Measurements from ENCODE around the gene CHCHD4.

CHCHD4 gene

DNA sequence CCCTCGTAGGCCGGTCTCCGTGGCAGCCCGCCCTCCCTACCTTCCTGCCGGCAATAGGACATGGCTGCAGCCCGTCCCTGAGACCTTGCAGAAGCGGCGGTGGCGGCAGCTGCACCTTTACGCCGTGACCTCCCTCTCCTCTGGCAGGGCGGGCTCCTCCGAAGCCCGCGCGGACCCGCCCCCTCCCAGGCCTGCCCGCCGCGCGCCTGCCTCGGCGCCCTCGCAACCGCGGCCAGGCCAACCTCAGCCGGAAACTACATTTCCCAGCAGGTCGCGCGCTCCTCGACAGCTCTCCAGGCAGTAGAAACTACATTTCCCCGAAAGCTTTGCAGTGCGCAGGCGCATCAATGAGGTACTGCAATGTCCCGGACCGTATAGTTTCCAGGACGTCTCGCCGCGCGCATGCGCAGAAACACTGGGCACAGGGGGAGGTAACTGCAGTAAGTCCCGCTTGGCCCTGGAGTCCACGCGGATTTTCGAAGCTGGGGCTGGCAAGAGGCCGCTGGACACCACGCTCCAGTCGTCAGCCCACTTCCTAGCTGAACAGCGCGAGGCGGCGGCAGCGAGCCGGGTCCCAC is at the start of gene CHCHD4, which contains the start of gene TMEM43:
TSS of gene CHCHD4 (minus strand) at position 256 of the 578 bp plus-strand sequence. CDS start at position 62, 194 bp downstream.
TSS of gene TMEM43 (plus strand) at position 438 of the 578 bp plus-strand sequence. CDS start 142 bp downstream, outside the sequence.
- DNase-seq (ENCODE audit: low spot score), result peak; percentile 98

DNA sequence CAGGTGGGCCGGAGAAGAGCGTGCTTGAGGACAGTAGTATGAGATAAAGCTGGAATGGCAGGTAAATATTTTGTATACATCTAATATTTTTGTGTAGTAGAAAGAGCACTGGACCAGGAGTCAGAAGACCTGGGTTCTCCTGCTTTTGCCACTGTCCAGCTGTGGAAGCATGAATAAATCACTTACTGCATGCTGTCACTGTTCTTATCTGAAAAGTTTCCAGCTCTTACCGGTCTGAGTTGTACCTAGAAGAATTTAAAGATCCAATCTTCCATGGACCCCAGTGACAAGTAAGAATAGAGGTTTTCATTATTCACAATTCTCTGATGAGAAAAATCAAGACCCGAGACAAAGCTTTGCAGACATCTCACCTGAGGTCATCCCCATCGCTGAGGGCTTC is 47.8 kb upstream of the CHCHD4 start:
- DNase-seq (ENCODE audit: low spot score), result no peak

DNA sequence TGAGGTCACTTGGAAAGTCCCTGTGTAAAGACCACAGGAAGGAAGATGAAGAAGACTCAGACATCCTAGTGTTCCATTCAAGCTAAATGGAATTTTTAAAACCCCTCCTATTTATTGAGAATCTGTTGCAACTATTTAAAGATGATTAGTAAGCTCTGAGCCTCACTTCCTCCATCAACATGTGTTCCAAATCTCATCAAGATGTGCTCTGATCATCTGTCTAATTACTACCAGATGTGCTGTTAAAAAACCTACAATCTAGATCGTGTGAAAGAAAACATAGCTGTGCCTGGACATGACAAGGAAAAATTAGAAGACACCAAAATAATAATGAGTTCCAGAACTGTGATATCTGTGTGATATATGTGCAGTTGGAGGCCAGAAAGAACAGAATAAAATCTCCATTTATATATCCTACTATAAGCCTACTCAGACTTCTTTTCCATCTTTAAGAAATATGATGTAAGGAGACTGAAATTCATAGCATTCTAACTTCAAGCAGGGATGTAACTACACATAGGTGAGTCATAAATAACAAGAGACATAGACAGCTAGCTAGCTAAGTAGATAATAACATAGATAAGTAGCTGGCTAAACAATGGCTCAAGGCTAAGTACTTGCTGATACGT is 46.0 kb upstream of the CHCHD4 start:
- DNase-seq (ENCODE audit: low spot score), result no peak

DNA sequence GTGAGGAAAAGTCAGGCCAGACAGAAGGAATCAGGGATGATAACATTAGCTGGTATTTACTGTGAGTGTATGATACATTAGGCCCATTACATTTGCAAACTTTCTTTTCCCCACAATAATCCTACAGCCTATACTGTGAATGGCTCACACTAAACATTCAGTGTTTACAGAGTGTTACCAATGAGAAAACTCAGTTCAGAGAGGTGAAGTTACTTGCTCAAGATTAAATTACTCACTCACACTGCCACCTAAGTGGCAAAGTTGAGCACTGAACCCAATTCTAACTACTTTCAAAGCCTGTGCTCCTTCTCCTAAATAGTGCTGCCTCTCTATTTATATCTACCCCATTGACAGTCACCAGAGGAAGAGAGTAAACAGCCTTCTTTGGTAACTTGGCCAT is 45.2 kb upstream of the CHCHD4 start:
- DNase-seq (ENCODE audit: low spot score), result no peak

DNA sequence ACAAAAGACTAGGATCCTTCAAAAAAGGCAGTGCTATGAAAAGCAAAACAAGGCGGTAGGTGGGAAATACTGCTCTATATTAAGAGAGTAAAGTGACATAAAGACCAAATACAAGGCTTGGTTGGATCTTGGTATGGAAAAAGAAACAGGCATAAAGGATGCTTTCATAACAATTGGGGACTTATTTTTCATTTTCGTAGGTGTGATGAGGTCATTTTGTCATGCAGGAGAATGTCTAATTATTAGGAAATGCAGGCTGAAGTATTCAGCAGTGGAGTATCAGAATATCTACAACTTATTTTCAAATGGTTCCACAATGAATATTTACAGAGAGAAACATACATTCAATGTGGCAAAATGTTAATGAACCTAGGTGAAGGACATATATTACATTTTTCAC is 44.8 kb upstream of the CHCHD4 start:
- no peak for DNase-seq (ENCODE audit: low spot score)

DNA sequence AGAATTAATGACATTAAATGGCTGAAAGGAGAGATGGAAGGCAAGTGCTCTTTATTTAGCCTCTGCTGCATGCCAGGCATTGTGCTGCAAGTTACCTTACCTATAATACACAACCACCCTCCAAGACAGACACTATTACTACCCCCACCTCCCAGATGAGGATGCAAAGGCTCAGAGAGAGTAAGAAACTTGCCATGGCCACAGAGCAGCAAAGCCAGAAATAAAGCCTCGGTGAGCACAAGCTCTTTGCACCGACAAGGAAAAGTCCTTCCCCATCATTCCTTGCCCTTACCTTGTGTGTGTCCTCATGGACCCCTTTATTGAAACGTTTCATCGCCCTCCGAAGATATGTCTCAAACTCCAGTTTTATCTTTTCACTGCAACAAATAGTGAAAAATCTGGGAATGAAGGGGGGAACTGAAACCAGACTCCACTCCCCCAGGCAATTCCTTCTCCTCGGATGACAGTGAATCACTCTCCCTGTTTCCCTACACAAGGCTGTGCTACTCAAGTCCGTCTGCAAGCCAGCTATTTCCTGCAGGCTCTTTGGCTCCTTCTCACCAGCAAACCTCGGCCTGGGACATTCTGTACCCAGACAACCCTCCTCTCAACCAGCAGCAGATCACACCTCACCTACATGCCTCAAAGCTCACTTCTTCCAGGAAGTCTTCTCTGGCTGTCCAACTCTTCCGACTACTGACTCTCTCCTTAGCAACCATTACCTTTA is 42.4 kb upstream of the CHCHD4 start:
- no peak for DNase-seq (ENCODE audit: low spot score)

DNA sequence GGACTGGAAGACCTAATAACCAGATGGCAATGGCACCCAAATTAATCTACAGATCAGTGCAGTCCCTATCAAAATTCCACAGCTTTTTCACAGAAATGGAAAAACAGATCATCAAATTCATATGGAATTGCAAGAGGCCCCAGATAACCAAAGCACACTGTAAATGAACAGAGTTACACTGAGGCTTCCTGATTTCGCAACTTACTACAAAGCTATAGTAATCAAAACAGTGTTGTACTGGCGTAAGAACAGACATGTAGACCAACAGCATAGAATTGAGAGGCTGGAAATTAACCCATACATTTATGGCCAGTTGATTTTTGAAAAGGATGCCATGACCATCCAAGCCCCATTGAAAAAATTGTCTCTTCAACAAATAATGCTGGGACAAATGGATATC is 37.5 kb upstream of the CHCHD4 start:
- DNase-seq (ENCODE audit: low spot score), result no peak

DNA sequence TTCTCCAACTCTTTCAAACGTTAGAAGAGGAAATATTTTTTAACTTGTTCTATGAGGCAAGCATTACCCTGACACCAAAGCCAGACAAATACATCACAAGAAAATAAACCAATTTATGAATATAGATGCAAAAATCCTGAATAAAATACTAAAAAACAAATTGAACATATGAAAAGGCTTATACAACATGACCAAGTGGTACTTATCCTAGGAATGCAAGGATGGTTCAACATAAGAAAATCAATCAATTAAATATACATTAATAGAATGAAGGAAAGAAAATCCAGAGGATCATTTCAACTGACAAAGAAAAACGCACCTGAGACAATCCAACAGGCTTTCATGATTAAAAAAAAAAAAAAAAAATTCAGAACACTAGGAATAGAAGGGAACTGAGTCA is 36.6 kb upstream of the CHCHD4 start:
- no peak for DNase-seq (ENCODE audit: low spot score)

DNA sequence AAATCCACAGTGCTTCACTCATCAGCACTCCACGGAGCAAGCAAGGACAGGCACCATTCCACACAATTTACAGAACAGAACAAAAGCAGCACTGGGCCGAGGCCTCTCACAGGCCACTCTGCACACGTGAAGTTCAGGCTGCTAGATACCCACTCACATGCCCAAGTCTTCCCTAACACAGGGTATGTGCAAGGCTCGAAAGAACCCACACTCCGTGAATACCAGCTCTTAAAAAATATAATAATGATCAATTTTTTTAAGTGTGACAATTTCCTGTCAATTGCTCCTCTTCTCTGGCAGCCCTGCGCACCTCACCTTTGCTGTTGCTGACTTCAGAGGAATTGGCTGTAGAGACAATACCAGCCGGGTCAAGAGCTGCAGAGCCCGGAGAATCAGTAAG is 34.8 kb upstream of the CHCHD4 start:
- no peak for DNase-seq (ENCODE audit: low spot score)

DNA sequence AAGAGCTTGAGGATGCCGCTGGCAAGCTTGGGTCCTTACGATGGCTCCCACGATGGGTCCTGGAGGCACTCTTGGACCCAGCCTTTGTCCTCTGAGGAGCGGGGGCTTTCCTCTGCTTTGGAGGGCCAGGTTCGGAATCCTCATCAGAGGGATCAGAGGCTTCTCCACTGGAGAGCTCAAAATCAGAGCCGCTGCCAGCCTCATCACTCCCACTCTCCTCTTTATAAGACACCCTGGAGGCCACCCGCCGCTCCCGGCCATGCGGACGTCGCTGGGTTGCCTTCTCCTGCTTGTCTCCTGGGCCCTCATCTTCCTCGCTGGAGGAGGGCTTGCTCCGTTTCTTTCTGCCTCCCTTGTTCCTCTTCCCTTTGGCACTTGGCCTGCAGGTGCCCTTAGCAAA is 33.7 kb upstream of the CHCHD4 start:
- no peak for DNase-seq (ENCODE audit: low spot score)

DNA sequence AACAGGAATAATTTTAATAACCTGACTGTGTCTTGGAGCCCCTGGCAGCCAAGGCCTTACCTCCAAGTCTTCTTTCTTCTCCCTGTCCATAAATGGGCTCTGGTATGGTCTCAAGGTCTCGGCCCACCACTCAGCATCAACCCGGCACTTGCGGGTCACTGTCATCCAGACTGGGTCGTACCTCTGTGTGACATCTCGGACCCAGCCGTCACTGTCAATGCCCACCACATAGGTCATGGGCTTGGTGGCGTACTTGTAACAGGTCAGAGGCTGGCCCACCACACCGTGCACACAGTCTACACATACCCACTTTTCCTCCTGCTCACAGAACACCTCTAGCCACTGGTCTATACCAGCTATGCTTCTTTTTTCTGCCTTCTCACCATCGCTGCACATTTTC is 33.3 kb upstream of the CHCHD4 start:
- DNase-seq (ENCODE audit: low spot score), result no peak

DNA sequence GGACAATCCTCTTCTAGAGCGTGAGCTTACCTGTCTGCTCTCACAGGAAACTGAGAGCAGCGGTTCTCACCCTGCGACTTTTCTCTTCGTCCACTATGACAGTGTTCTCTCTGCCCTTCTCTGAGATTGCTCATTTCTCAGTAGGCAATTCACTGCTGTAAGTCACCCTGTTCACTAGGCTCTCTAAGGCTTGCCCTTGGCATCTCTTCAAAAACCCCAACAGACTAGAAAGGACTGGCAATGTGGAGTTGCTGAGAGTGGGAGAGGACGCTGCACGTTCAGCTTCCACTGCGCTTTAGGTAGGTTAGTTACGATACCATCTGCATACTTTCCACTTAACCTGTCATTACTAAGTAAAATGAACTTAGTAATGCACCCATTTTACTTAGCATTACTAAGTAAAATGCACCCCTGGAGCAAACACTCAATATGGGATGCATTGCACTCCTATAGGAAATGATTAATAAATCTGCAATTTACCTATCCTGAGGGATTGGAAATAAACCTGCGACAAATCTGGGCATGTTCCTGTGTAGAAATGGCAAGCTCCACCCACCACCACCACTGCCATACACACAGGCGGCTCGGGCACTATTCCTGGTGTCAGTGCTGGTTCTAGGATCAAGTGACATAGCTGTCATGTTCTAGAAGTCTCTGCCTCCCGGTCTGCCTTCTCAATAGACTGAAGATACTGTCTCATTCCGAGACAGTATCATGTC is 32.3 kb upstream of the CHCHD4 start:
- DNase-seq (ENCODE audit: low spot score), result no peak

DNA sequence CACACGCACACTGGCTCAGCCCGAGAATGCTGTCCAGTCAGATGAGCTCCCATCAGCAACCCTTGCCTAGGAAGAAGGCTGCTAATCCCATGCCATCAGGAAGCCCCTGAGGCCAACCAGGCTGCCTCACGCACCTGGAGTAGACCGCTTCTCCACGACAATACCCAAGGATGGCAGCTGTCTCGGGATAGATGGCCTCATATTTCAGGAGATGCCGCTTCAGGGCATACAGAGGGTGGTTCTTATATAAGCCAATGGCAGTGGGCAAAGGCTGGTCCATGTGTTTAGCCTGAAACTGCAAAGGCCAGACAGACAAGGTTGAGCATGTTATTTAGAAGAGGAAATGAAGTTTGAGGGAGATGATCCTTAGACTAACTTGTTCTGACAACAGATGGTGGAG is 31.5 kb upstream of the CHCHD4 start:
- no peak for DNase-seq (ENCODE audit: low spot score)

DNA sequence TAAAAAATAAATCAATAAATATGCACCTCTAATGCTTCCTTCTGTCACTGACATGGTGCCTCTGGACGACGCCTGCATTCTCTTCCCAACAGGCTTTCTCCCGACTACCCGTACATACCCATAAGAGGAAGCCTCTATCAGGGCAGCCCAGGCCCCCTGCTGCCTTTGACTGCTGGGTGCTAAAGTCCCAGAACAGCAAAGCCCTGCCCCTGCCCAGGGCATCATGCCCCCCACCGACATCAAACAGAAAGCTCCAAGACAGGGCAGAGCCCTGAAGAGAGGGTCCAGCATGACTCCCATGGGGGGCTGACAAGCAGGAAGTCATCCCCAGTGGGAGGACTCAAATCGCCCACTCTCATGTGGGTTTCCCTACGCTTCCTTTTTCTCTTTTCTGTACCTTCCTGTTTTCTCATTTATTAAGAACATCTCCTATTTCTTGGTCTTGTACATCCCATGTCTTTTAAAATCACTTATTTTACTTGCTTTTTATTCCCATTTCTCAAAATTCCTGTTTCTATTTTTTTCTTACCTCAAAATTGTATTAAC is 30.3 kb upstream of the CHCHD4 start:
- DNase-seq (ENCODE audit: low spot score), result no peak

DNA sequence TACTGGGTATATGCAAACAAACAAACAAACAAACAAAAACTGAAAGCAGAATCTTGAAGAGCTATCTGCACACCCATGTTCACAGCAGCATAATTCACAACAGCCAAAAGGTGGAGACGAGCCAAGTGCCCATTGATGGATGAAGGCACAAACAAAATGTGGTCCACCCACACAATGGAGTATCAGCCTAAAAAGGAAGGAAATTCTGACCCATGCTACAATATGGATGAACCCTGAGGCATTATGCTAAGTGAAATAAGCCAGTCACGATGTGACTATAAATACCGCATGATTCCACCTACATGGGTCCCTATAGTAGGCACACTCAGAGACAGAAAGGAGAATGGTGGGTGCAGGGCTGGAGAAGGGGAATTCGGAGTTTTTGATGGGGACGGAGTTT is 29.6 kb upstream of the CHCHD4 start:
- no peak for DNase-seq (ENCODE audit: low spot score)

DNA sequence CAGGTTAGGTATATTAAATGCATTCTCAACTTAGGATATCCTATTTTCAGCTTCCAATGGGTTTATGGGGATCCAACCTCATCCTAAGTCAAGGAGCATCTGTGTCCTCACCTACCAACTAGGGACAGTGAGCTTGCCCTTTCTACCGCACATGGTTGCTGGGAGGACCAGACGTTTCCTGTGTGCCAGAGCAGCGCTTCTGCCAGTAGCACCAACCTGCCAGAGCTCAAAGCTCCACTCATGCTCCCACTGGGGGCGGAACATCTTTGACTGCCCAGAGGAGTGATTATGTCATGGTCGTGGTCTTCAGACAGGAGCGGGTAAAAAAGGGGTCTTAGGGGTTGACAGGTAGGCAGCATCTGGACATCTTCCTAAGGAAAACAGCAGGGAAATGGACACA is 29.0 kb upstream of the CHCHD4 start:
- DNase-seq (ENCODE audit: low spot score), result no peak

DNA sequence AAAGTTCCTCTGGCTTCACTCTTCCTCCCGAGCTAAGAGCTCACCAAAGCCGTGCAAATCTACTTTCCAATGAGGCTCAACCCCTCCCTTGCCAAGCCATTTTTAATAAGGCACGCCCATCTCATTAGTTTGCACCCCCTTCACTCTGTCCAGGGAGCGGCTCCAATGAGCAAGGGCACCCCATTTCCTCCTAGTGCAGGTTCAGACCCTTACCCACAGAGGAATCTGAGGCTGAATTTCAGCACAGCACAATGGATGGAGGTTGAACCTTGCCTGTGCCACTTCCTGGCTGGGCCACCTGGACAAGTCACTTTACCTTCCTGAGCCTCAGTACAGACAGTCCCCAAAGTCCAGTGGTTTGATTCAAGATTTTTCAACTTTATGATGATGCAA is 28.3 kb upstream of the CHCHD4 start:
- no peak for DNase-seq (ENCODE audit: low spot score)

DNA sequence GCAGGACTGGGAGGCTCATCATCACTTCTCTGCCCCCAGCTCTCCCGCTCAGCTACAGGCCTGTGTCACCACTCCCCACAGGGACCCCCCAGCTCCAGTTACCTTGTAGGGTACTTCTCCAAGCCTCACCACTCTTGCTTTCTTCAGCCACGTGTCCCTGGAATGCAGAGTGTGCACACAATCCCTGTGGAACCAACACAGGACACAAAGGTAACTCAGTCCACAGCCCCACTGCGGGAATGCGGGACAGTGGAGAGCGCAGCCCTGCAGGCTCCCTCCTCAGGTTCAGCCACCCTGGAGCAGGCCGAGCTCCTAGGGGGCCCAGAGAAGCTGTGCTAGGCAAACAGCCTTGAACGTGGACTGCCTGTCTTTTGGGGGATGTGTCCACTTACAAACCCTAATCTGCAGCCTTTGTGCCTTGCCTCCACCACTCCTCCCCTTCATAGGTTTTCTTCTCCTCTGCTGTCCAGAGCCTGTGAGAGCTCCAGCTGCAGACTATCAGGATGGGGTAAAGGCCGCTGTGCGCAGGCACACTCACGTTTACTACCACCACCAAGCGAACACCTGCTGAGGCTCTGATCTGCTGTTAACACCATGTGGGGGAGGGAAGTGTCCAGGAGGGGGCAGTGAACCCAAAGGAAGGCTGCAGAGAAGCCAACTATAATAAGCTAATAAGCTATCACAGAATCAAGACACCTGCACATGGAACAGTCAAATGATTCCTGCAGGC is 27.7 kb upstream of the CHCHD4 start:
- DNase-seq (ENCODE audit: low spot score), result no peak

DNA sequence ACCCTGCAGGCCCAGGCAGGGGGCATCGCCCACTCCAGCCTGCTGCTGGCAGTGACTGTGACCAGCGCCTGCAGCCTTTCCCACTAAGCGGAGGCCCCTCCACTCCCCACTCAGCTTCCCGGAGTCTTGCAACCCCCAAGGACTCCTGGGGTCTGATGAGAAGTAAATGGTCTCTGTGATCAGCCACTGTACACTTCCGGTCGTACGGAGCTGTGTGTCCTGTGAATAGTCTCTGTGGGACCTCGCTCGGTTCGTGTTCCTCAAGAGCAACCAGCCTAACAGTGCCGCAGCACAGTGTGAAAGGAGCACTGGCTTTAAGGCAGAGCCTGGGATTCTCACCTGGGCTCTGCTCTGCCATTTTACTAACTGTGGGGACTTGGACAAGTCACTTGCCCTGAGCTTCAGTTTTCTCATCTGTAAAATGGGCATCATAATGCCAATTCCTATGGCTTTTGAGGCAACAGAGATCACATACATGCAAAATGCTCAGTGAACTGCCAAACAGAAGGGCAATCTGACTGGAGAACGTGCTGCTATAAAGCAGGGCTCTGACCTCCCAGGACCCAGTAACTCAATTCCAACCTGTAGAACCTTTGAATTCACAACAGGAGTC is 26.9 kb upstream of the CHCHD4 start:
- DNase-seq (ENCODE audit: low spot score), result no peak

DNA sequence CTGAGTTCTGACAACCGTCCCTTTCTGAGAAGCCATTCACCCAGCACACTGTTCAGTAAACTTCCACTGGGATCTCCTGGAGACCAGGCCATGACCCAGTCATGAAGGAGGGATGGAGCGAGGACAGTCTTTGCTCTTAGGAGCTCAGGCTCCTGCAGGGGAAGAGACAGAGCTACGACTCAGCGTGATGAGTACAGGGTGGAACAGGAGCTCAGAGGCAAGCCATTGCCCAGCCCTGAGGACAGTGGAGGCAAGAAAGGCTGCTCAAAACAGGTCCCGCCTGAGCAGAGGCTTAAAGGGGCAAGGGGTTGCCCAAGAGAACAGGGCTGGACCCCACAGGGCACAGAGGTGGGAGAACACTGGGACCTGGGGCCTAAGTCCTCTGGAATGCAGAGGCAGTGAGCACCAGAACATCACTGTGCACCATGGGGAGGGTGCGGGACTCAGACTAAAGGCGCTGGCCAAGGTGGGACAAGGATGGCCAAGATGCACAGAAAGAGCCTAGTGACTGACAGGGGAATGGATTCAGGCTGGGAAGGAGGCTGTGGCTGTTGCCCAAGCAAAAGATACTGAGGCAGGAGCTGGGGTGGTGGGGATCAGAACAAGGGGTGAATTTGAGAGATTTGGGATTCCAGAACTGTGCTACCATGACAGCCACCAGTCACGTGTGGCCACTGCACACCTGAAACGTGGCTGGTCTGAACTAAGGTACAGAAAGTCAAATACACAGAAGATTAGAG is 26.0 kb upstream of the CHCHD4 start:
- no peak for DNase-seq (ENCODE audit: low spot score)

DNA sequence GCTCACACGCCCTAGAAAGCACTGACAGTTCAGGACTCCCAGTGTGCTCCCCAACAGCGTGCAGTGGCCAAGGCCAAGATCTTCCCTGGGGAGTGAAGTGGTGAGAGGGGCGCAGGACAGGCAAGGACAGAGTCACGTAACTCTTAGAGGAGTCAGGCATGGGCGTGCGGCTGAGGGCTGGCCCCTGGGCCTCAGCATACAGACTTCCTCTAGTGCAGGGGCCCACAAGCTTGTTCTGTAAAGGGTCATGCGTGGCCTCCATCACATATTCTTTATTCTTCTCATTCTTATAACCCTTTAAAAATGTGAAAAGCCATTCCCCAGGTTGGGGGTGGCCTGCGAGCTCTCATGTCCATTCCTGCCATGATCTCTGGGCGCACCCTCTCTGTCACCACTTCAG is 25.4 kb upstream of the CHCHD4 start:
- DNase-seq (ENCODE audit: low spot score), result no peak
